Naive B cell (primary cell): ENCODE data around the gene RAN. TPM values are rescaled to one million over a fixed set of nuclear protein-coding genes. Genes with fewer than 3 reads are reported as not detected.
"Not testable (repeated sequence)": the region's sequence is repeated elsewhere in the genome, so short reads cannot be mapped to it uniquely, and the experiment has no call there.

Experiments used
- ATAC-seq, 2 donors: fragments of 150-1000 bp; cut with Tn5 transposase; 2 replicates each; pipeline ENCODE4 v1.10.0; 2021; ENCODE audit warnings: low read depth in 2 of 2, mild to moderate bottlenecking in 2 of 2, moderate library complexity in 2 of 2
- DNase-seq: peaks from one replicate; pipeline ENCODE4 v3.0.0; 2022
- H3K27ac Mint-ChIP-seq, 6 donors: one replicate each; pipeline ENCODE4 v1.8.0; 2020 to 2022; ENCODE audit warnings: mild to moderate bottlenecking in 6 of 6, mixed read lengths in 6 of 6, moderate library complexity in 5 of 6, inconsistent platforms in 2 of 6
- H3K27me3 Mint-ChIP-seq, 3 donors: one replicate each; pipeline ENCODE4 v1.8.0; 2021 to 2022; ENCODE audit warnings: mixed read lengths in 3 of 3, mild to moderate bottlenecking in 1 of 3
- H3K36me3 Mint-ChIP-seq, 2 donors: one replicate each; pipeline ENCODE4 v1.8.0; 2020 to 2022; ENCODE audit warnings: mixed read lengths in 2 of 2, inconsistent platforms in 1 of 2, mild to moderate bottlenecking in 1 of 2
- H3K4me1 Mint-ChIP-seq, 3 donors: one replicate each; pipeline ENCODE4 v1.8.0; 2020 to 2022; ENCODE audit warnings: mixed read lengths in 3 of 3, inconsistent platforms in 1 of 3, mild to moderate bottlenecking in 1 of 3, moderate library complexity in 1 of 3
- H3K4me3 Mint-ChIP-seq, 8 donors: one replicate each; pipeline ENCODE4 v1.8.0; 2020 to 2022; ENCODE audit warnings: mild to moderate bottlenecking in 8 of 8, mixed read lengths in 8 of 8, moderate library complexity in 8 of 8, inconsistent platforms in 2 of 8
- H3K9me3 Mint-ChIP-seq, 7 donors: one replicate each; pipeline ENCODE4 v1.8.0; 2020 to 2022; ENCODE audit warnings: mixed read lengths in 7 of 7, mild to moderate bottlenecking in 5 of 7, inconsistent platforms in 2 of 7, moderate library complexity in 1 of 7
- polyA plus RNA-seq, 6 donors: library from polyadenylated mRNA; unstranded; fragments of 300-500 nt; fragmentation: Illumina TruSeq; gene quantifications; one replicate each; pipeline ENCODE4 v1.2.3, GENCODE V29; 2021; ENCODE audit warnings: low read depth in 6 of 6

Gene RAN
- polyA plus RNA-seq, 6 donors from 2014 or later, result 454 to 580 (median 539) TPM

DNA sequence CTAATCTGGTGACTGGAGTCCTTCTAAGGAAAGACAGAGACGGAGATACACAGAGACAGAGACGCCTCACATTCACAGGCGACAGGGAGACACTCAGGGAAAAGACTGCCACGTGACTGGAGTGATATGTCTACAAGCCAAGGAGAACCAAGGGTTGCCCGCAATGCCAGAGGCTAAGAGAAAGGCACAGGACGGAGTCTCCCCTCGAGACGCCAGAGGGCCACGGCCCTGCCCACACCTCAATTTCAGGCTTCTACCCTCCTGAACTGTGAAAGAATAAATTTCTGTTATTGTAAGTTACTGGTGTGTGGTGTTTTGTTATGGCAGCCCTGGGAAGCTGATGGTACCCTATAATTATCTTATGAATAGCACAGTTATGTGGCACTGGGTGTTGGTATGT, 11.6 kb upstream of the RAN start:
- no peak for ATAC-seq
- peaks cover 10 to 18% (median 12%) of the 10 kb centered on the region in 7 donors for H3K9me3 Mint-ChIP-seq
- H3K4me1 Mint-ChIP-seq, result no peaks in the 10 kb centered on the region
- DNase-seq, result no peak
- H3K27me3 Mint-ChIP-seq, result peaks cover 14 to 22% (median 18%) of the 10 kb centered on the region in 3 donors
- H3K4me3 Mint-ChIP-seq, result no peak overlapping the region
- peaks cover 5 to 25% of the 10 kb centered on the region in 2 donors for H3K36me3 Mint-ChIP-seq
- H3K27ac Mint-ChIP-seq, result peak overlapping the region in 1 of 6 donors; percentile 80

DNA sequence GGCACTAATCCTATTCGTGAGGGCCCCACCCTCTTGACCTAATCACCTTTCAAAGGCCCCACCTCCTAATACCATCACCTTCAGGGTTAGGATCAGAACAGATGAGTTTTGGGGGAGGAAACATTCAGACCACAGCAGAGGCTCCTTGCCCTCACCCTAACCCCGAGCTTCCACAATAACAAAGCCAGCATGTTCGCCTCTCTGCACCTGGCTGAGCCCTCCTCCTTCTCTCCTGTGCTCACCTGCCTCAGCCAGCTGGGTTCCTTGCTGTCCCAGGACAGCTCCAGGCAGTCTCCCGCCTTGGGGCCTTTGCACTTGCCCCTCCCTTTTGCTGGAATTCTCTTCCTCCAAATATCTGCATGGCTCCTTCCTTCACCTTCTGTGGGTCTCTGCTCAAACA, 9.7 kb upstream of the RAN start:
- peaks cover 8 to 10% (median 9%) of the 10 kb centered on the region in 3 donors for H3K27me3 Mint-ChIP-seq
- peaks cover 6 to 13% (median 6%) of the 10 kb centered on the region in 7 donors for H3K9me3 Mint-ChIP-seq
- ATAC-seq (no peak), DNase-seq (no peak)
- no peaks in the 10 kb centered on the region for H3K4me1 Mint-ChIP-seq
- peaks cover 5 to 18% of the 10 kb centered on the region in 2 donors for H3K36me3 Mint-ChIP-seq
- no peak overlapping the region for H3K4me3 Mint-ChIP-seq
- H3K27ac Mint-ChIP-seq, result peak overlapping the region in 1 of 6 donors; percentile 79

DNA sequence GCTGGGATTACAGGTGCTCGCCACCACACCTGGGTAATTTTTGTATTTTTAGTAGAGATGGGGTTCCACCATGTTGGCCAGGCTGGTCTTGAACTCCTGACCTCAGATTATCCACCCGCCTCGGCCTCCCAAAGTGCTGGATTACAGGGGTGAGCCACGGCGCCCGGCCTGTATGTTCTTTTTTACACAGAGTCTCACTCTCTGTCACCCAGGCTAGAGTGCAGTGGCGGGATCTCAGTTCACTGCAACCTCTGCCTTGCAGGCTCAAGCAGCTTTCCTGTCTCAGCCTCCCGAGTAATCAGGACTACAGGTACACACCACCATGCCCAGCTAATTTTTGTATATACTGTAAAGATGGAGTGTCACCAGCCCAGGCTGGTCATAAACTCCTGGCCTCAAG, 9.1 kb upstream of the RAN start:
- ATAC-seq, H3K4me3 Mint-ChIP-seq, H3K4me1 Mint-ChIP-seq, H3K27me3 Mint-ChIP-seq, H3K27ac Mint-ChIP-seq, DNase-seq: not testable (repeated sequence)
- Mint-ChIP-seq H3K36me3 (peaks cover 4 to 13% of the 10 kb centered on the region in 2 donors), H3K9me3 (peaks cover 4 to 10% (median 5%) of the 10 kb centered on the region in 7 donors)

DNA sequence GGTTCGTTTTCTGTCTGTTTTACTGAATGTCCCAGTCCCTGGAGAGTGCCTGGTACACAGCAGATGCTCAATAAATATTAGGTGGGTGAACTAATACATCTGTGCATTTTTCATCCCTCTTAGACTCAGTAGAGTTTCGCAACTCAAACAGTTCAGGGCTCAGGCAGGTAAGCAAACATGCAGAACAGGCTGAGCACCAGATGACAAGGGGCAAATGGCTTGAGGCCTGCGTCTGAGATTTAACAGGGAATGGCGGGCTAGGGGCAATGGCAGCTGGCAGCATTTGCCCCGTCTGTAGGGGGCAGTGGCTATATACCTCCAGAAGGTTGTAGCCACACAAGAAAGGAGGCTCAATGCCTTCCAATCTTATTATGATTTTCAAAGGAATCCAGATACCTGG, 8.6 kb upstream of the RAN start:
- Mint-ChIP-seq H3K9me3 (peaks cover 0 to 6% (median 1%) of the 10 kb centered on the region in 7 donors), H3K4me3 (no peak overlapping the region), H3K27ac (no peak overlapping the region), H3K36me3 (peaks cover 0 to 9% of the 10 kb centered on the region in 2 donors), H3K4me1 (no peaks in the 10 kb centered on the region), H3K27me3 (peaks cover 4 to 8% (median 6%) of the 10 kb centered on the region in 3 donors)
- no peak for DNase-seq
- ATAC-seq, result no peak

DNA sequence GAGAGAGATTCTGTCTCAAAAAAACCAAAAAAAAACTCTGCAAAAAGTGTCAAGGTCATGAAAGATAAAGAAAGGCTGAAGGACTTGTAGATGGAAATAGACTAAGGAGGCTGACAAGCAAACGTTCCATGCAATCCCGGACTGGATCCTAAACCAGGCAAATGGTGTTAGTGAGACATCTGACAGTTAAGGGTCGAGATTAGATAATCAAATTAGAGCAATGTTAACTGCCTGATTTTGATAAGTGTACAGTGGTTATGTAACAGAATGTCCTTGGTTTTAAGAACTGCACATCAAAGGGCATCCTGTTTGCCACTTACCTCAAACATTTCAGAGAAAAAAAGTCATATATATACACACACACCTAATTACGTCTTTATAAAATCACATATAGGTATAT, 3.5 kb upstream of the RAN start:
- Mint-ChIP-seq H3K9me3 (no peaks in the 10 kb centered on the region), H3K27ac (no peak overlapping the region), H3K4me1 (peaks cover 17 to 20% (median 18%) of the 10 kb centered on the region in 3 donors), H3K27me3 (no peaks in the 10 kb centered on the region), H3K36me3 (peaks cover 0 to 8% of the 10 kb centered on the region in 2 donors), H3K4me3 (peak overlapping the region in 1 of 8 donors; percentile 29)
- ATAC-seq, result no peak
- DNase-seq, result no peak

DNA sequence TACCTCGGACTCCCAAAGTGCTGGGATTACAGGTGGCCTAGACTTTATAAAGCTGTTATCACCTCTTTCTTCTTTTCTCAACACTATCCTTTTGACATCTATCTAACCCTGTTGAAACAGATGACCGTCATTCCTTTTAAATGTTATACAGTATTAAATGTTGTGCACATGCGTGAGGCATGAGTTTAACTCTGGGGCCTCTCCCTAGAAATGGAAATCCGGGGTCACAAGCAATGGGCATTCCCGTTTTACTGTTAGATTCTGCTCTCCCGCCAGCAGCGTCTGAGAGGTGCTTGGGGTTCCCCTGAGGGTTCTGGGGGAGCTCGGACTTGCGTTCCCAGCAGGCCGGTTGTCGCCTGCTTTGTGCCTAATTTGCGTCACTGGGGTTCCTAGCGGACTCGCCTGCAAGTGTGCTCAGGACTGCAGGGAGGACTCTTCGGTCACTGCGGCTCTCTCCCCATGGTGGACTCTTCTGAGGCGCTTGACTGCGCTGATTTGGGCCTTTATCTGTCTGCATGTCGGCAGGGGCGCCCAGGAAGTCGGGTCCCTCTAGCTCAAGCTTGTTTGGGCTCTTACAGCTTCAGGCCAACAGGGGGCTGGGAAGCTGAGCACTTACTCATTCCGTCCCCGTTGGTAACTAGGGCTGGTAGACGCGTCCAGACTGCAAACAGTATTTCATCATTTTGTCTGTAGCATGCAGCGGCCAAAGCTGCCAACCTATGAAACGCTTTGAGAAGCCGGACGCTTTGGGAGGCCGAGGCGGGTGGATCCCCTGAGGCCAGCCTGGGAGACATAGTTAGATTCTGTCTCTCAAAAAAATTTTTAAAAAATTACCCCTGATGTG, 1.2 kb upstream of the RAN start:
- ATAC-seq (peak; percentile 36 to 54), DNase-seq (peak; percentile 48)
- peaks cover 28 to 39% (median 28%) of the 10 kb centered on the region in 3 donors for H3K4me1 Mint-ChIP-seq
- peaks cover 9 to 17% of the 10 kb centered on the region in 2 donors for H3K36me3 Mint-ChIP-seq
- H3K27ac Mint-ChIP-seq, result peak overlapping the region; percentile 76 to 97 (median 92)
- no peaks in the 10 kb centered on the region for H3K27me3 Mint-ChIP-seq
- no peaks in the 10 kb centered on the region for H3K9me3 Mint-ChIP-seq
- peak overlapping the region; percentile 77 to 92 (median 84) for H3K4me3 Mint-ChIP-seq

DNA sequence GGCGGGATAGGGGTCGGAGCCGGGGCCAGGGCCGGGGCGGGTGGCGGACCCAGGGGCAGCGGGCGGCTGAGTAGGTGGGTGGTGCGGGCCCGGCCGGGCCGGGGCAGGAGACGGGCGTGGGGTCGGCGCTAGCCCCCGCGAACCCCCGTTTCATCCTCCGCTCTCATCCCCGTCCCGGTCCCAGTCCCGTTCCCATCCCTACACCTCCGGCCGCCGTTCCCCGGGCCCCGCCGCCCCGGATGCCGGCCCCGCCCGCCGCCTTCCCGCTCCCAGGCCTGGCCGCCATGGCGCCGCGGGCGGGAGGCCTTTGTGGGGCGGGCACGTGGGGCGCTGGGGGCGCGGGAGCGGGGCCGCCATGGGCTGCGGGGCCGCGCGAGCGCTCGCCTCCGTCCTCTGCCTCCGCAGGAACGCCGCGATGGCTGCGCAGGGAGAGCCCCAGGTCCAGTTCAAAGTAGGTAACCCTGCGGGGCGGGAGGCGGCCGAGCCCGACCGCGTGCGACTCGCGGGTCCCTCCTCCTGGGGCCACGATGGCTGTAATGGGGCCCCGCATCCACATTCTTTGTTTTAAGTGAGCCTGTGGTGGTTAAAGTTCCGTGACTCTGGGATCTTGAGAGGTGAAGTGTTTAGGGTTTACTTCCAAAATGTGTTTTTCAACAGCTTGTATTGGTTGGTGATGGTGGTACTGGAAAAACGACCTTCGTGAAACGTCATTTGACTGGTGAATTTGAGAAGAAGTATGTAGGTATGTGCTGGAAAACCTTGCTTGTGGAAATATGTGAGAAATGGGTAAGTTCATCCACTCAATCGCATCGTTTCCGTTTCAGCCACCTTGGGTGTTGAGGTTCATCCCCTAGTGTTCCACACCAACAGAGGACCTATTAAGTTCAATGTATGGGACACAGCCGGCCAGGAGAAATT, 572 bp downstream of the RAN start:
- peaks cover 33 to 45% (median 34%) of the 10 kb centered on the region in 3 donors for H3K4me1 Mint-ChIP-seq
- DNase-seq (peak; percentile 61), ATAC-seq (peak; percentile 47 to 49)
- peak overlapping the region; percentile 86 to 95 (median 90) for H3K4me3 Mint-ChIP-seq
- H3K27ac Mint-ChIP-seq, result peak overlapping the region; percentile 82 to 97 (median 93)
- H3K27me3 Mint-ChIP-seq, result no peaks in the 10 kb centered on the region
- H3K36me3 Mint-ChIP-seq, result peaks cover 9 to 20% of the 10 kb centered on the region in 2 donors
- no peaks in the 10 kb centered on the region for H3K9me3 Mint-ChIP-seq

DNA sequence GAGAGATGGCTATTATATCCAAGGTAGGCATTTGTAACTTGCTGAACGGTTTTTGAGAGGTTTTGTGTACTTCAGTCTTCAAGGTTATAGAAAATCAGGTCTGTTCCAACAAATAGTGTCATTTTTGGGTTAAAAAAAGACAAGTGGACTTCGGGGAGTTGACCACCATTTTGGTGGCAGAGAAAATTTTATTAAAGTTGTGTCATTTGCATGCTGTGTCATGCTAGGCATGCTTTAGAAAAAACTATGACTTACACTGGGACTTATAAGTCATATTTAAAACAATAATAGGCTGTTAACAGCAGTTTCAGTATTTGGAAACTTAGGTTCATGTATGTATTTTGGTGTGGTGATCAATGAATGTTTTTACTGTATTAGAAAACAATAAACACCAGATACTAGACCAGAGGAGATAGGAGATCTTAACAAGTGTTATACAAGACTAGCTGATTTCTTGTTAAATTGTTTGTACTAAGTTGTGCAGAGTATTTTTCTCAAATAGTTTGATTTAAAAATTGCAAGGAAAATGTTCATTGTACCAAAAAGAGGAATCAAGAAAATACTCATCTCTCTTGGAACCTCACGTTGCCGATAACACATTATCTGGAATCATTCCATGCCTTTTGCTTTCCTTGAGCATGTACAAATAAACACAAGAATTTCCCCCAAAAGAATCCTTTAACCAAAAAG, 1.4 kb downstream of the RAN start:
- H3K36me3 Mint-ChIP-seq, result peaks cover 9 to 20% of the 10 kb centered on the region in 2 donors
- no peaks in the 10 kb centered on the region for H3K9me3 Mint-ChIP-seq
- H3K4me3 Mint-ChIP-seq, result peak overlapping the region; percentile 86 to 95 (median 90)
- DNase-seq (no peak), ATAC-seq (no peak)
- H3K27me3 Mint-ChIP-seq, result no peaks in the 10 kb centered on the region
- peaks cover 35 to 49% (median 38%) of the 10 kb centered on the region in 3 donors for H3K4me1 Mint-ChIP-seq
- H3K27ac Mint-ChIP-seq, result peak overlapping the region in 5 of 6 donors; percentile 90 to 97 (median 93)

DNA sequence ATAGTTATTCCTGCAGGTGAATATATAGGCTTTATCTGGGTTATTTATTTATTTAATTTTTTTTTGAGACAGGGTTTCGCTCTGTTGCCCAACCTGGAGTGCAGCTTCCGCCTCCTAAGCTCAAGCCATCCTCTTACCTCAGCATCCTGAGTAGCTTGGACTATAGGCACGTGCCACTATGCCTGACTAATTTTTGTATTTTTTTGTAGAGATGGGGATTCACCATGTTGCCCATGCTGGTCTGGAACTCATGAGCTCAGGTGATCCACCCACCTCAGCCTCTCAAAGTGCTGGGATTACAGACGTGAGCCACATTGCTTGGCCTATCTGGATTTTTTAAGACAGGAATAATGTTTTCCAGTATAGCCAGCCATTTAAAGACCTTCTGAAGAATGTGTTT, 2.0 kb downstream of the RAN start:
- Mint-ChIP-seq H3K27me3 (no peaks in the 10 kb centered on the region), H3K4me1 (peaks cover 38 to 49% (median 40%) of the 10 kb centered on the region in 3 donors), H3K27ac (peak overlapping the region in 4 of 6 donors; percentile 5 to 93 (median 91)), H3K9me3 (no peaks in the 10 kb centered on the region), H3K36me3 (peaks cover 9 to 20% of the 10 kb centered on the region in 2 donors), H3K4me3 (peak overlapping the region in 7 of 8 donors; percentile 25 to 95 (median 67))
- DNase-seq (peak; percentile 23), ATAC-seq (no peak)

DNA sequence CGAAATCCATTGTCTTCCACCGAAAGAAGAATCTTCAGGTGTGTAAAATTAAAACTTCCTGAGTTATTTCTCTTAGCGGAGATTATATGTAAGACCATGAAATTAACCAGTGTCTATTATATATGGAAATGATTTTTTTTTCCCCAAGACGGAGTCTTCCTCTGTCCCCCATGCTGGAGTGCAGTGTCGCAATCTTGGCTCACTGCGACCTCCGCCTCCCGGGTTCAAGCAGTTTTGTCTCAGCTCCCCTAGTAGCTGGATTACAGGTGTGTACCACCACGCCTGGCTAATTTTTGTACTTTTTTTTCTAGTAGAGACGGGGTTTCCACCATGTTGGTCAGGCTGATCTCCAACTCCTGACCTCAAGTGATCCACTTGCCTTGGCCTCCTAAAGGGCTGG, 2.8 kb downstream of the RAN start:
- Mint-ChIP-seq H3K4me3 (peak overlapping the region in 3 of 8 donors; percentile 40 to 92 (median 67)), H3K9me3 (no peaks in the 10 kb centered on the region), H3K4me1 (peaks cover 46 to 57% (median 48%) of the 10 kb centered on the region in 3 donors), H3K27ac (peak overlapping the region in 2 of 6 donors; percentile 63 to 82), H3K36me3 (peaks cover 9 to 20% of the 10 kb centered on the region in 2 donors), H3K27me3 (no peaks in the 10 kb centered on the region)
- no peak for ATAC-seq
- no peak for DNase-seq

DNA sequence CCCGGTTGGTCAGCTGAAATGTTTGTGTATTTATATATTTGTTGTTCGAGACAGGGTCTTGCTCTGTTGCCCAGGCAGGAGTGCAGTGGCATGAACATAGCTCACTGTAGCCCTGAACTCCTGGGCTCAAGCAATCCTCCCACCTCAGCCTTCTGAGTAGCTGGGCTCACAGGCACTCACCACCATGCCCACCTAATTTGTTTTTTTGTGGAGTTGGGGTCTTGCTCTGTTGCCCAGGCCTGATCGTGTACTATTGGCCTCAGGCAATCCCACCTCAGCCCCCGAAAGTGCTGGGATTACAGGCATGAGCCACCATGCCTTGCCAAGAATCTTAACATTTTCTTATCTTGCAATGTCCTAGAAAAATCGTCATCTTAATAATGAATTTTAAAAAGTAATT, 3.3 kb downstream of the RAN start:
- Mint-ChIP-seq H3K36me3 (peaks cover 9 to 20% of the 10 kb centered on the region in 2 donors), H3K4me1 (peaks cover 50 to 62% (median 52%) of the 10 kb centered on the region in 3 donors), H3K27ac (peak overlapping the region in 2 of 6 donors; percentile 63 to 82), H3K27me3 (no peaks in the 10 kb centered on the region), H3K4me3 (peak overlapping the region in 2 of 8 donors; percentile 21 to 92), H3K9me3 (no peaks in the 10 kb centered on the region)
- DNase-seq (no peak), ATAC-seq (no peak)

DNA sequence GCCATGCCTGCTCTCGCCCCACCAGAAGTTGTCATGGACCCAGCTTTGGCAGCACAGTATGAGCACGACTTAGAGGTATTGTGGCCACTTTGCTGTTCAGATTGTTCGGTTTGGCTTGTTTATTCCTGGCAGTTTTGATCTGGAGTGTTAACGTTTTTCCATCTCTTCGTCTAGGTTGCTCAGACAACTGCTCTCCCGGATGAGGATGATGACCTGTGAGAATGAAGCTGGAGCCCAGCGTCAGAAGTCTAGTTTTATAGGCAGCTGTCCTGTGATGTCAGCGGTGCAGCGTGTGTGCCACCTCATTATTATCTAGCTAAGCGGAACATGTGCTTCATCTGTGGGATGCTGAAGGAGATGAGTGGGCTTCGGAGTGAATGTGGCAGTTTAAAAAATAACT, 3.8 kb downstream of the RAN start:
- DNase-seq, ATAC-seq, H3K27me3 Mint-ChIP-seq, H3K9me3 Mint-ChIP-seq: not testable (repeated sequence)
- H3K36me3 Mint-ChIP-seq, result peaks cover 9 to 20% of the 10 kb centered on the region in 2 donors
- H3K4me3 Mint-ChIP-seq, result peak overlapping the region in 2 of 8 donors; percentile 49 to 92
- peaks cover 53 to 64% (median 54%) of the 10 kb centered on the region in 3 donors for H3K4me1 Mint-ChIP-seq
- H3K27ac Mint-ChIP-seq, result peak overlapping the region in 1 of 6 donors; percentile 85
